GOT3 (cell line): Measurements from ENCODE around the gene SEPTIN5.
"Not testable (repeated sequence)": the region's sequence is repeated elsewhere in the genome, so short reads cannot be mapped to it uniquely, and the experiment has no call there.

Experiments used
- DNase-seq: peaks from one replicate; lab custom pipeline; 2025; ENCODE audit warnings: mixed read lengths; lab: John Stamatoyannopoulos, UW

The SEPTIN5 gene

DNA sequence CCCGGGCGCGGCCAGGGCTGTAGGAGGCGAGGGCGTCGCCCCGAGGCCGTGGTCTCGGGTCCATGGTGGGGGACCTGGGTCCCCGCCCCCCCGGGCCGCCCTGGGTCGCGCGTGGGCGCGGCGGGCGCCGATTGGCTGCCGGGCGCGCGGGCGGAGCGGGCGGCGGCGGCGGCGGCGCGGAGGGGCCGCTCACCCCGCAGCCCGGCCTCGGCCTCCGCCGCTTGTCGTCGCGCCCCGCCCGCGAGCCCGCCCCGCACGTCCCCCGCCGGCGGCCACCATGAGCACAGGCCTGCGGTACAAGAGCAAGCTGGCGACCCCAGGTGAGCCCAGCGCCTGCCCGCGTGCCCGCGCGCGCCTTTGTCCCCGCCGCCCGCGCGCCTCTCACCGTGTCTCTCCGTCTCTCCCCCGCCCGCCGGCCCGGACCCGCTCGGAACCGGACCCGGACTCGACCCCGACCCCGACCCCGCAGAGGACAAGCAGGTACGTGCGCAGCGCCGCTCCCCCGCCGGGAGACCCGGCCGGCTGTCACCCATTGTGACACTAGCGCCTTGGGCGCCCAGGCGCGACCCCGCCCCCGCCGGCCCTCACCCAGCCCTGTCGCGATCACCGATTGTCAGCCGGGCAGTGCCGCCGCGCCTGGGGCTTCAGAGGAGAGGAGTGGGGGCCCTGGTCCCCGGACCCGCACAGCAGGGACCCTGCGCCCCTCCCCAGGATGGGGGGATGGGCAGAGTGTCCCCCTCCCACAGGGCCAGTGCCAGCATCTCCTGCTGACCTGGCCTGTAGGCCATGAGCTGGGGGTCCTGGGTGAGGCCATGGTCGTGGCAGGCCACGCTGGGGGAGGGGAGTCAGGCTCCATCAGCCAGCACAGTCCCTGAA is at the start of gene SEPTIN5:
Gene SEPTIN5 (plus strand): TSS at position 192 of the 876 bp plus-strand sequence. CDS start 86 bp downstream, at position 278.
- no peak for DNase-seq

DNA sequence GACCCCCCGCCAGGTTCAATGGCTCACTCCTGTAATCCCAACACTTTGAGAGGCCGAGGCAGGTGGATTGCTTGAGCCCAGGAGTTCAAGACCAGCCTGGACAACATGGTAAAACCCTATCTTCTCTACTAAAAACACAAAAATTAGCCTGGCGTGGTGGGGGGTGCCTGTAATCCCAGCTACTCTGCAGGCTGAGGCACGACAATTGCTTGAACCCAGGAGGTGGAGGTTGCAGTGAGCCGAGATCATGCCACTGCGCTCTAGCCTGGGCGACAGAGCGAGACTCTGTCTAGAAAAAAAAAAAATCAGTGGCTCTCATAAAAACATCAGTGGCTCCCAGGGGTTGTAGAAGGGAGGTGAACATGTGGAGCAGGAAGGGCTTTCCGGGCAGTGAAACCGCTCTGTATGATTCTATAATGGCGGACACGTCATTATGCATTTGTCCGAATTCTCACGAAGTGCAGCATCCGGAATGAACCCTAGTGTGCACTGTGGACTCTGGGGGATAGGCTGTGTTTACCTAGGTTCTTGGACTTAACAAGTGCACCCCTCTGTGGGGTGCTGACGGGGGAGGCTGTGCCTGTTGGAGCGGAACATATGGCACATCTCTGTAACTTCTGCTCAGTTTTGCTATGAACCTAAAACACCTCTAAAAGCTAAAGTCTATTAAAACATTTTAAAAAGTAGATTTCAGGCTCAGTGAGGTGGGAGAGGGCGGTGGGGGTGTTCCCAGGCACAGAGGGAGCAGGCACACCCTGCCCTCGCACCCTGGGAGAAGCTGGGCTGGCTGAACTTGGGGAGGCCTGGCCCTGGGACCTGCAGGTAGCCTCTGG is 49.1 kb upstream of the SEPTIN5 start:
- no peak for DNase-seq

DNA sequence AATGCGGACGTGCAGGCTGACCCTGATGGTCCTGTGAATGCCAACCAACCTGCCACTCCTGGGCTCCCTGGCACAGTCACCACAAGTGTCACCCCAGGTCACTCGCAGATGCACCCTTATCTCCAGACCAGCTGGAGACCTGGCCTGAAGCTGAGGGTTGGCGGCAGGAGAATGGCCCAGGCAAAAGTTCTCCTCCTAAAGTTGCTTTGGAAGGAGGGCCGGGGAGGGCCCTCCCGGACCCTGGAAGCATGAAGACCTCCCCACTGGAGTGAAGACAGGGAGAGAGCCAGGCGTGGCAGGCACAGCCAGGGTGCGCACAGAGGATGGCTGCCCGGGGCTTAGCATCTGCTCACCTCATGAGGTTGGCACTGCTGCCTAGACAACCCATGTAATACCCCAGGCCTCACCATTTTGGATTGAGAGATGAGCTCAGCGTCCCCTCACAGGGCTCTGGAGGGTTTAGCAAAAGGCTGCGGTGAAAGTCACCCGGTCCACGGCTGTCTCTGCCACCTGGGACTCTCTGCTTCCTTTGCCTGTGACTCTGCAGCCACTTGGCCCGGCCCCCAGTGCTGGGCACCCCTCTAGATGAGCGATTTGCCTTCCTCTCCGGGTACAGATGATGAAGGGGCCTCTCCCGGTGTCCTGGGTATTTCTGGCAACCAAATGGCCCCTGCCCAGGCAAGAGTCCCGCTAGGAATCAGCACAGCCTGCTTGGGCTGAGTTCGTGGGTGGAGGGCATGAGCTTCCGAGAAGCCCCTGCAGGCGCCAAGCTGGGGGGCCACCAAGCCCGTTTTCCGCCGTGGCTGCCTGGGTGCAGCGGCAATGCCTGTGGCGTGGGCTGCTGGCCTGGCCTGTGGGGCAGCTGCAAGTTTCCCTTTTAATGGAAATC is 48.3 kb upstream of the SEPTIN5 start:
- no peak for DNase-seq

DNA sequence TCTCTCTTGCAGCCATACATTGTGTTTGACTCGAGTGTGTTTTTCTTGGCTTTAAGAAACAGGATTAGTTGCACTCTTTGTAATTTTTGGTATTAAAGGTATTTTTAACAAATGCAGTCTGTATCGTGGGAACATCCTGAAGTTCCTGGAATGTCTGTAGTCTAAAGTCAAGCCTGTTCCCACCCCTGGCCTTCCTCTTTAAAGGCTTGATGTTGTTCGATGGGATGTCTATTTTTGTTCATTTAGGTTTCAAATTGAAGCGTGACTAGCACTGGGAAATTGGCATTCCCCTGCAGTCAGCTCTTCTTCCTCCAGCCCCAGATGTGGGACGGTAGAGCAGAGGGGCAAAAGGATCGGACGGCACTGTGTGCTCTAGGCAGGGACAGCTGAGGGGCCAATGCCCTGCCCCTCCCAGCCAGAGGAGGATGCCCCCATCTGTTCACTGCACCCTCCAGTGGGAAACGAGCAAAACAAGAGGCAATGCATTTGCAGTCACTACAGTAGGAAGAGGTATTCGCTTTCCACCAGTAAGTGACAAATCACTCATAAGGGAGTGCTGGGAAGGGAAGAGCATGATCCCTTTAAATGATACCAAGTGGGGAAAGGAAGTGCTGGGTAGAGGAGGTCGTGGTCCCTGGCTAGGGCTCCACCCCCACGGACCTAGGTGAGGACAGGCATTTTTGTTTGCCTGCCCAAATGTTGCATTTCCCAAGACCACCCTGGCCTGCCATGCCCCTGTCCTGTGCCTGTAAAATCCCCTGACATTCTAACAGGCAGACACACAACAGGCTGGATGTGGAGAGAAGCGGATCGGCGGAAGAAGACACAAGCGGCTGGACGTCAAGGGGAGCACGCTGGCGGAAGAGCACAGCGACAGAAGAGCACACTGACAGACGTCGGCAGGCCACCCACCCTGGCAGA is 47.4 kb upstream of the SEPTIN5 start:
- no peak for DNase-seq

DNA sequence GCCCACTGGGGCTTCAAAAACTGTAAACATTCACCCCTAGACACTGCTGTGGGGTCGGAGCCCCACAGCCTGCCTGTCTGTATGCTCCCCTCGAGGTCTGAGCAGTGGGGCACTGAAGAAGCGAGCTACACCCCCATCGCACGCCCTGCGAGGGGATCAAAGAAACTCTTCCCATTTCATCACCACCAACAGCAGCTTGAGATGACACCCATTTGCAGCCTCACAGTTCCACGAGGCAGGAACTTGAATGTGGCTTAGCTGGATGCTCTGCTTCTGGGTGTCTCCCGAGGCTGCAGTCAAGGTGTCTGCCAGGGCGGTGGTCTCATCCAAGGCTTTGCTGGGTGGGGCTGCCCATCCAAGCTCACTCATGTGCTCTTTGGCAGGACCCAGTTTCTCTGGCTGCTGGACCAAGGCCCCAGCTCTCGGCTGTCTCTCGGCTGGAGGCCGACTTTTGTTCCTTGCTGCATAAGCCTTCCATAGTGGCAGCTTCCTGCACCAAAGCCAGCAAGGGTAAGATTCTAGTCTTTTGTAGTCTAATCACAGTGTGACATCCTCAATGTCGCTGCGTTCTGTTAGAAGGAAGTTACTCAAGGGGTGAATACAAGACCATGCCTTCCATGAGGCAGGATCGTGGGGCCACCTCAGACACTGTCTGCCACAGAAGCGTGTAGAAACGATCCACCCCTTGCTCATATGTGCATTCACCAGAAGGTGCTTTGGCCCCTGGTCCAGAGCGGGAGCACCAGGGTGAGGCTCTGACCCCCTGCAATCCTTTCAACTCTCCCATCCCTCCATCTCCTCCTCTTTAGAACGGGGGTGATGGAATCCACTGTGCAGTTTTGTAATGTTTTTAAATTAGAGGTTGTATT is 46.2 kb upstream of the SEPTIN5 start:
- DNase-seq: no peak

DNA sequence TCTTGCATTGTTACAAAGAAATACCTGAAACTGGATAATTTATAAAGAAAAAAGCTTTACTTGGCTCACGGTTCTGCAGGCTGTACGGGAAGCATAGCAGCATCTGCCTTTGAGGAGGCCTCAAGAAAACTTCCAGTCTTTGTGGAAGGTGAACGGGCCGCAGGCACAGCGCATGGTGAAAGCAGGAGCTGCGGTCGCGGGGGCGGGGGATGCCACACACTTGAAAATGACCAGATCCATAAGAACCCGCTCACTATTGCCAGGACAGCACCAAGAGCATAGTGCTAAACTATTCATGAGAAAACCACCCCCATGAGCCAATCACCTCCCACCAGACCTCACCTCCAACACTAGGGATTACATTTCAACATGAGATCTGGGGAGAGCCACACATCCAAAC is 45.6 kb upstream of the SEPTIN5 start:
- DNase-seq: no peak

DNA sequence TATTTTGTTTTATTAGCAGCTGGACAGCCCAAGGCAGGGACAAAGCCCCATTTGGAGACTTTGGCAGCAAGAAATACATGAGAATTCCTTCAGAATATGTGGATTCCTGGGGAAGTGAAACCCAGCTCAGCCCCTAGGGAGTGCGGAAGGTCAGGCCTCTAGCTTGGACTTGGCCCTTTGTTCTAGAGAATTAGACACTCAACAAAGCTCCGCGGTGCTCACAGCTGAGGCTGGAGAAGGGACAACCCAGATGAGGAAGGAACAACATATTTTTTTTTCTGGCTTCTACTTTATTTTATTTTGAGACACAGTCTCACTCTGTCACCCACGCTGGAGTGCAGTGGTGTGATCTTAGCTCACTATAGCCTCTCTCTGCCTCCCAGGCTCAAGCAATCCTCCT is 44.7 kb upstream of the SEPTIN5 start:
- DNase-seq: no peak

DNA sequence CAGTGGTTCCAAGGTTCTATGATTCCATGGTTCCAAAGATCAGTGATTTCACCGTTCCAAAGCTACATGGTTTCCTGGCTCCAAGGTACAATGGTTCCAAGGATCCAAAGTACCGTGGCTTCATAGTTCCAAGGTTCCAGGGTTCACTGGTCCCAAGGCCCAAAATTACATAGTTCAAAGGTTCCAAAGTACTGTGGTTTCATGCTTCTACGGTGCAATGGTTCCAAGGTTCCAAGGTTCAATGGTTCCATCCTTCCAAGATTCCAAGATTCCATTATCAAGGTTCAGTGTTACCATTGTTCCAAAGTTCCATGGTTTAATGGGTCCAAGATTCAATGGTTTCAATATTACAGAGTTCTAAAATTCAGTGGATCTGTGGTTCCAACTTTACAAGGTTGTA is 43.0 kb upstream of the SEPTIN5 start:
- no peak for DNase-seq

DNA sequence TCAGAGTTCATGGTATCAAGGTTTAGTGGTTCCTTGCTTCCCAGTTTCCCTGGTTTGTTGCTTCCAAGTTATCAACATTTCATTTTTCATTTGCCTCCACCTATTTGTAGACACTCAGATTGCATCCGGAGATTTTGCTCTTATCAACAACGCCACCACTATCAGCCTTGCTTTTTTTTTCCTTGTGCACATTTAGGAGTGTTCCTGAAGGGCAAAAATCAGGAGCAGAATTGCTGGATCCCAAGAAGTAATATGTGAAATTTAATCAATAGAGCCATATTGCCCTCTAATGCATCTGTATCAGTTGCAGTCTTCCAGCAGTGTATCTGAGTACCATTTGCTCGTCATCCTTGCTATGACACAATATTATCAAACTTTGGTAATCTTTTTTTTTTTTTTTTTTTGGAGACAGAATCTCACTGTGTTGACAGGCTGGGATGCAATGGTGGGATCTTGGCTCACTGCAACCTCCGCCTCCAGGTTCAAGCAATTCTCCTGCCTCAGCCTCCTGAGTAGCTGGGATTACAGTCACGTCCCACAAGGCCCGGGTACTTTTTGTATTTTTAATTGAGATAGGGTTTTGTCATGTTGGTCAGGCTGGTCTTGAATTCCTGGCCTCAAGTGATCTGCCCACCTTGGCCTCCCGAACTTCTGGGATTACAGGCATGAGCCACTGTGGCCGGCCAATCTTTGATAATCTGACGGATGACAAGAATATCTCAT is 42.1 kb upstream of the SEPTIN5 start:
- DNase-seq: no peak

DNA sequence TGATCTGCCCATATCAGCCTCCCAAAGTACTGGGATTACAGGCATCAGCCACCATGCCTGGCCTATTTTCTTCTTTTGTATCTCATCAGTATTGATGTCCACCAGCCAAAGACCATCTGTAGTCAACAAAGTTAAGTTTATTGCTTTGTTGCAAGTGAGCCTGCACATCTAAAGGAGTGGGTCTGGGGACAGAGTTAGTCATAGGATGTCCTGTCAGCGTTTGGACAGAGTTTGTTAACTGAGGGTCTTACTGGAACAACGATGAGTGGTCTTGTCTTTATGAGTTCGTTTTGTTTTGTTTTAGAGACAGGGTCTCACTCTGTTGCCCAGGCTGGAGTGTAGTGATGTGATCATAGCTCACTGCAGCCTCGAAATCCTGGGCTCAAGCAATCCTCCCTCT is 40.6 kb upstream of the SEPTIN5 start:
- DNase-seq: no peak

DNA sequence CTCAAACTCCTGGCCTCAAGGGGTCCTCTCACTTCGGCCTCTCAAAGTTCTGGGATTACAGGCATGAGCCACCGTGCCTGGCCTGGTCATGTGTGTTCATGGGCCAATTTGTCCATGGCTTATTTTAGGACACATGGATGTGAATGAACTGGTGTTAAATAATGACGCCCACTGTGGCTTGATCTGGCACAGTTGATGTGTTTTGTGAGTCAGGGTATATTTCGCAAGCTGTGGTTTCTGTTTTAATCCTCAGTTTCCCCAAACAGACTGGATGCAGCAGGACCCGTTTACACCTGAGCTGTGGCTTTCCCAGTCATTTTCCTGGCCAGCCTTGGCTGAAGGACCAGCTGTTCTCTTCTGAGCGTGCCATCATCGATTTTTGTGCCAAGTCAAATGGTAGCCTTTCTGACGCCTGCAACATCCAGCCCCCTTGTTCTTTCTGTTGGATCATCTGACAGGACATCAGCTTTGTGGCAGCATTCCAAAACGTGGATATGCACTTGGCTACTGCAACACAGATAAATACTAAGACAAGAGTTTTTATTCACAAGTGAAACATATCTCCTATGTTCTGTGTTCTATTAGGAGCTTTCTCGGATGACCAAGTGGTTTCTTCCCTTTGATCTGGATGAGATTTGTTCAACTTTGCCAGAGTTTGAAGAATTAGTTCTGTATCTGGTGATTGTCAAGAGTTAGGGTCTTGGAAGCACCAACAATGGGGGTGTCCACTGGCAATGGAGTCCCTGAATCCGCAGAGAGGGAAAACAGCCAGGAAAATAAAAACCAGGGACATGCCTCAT is 40.0 kb upstream of the SEPTIN5 start:
- DNase-seq: no peak

DNA sequence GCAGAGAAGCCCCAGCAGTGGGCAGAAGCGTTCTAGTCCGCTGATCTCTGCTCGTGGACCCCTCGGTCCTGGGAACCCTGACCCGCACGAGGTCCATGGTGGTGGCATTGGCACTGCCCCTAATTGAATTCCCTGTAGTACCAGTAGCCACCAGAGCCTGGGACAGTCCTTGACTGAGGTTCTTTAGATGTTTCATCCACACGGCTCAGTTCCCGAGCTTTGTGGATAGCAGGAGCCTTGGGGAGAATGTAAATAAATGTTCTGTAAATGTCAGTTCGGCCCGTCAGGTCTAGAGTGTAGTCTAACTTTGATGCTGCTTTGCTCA is 39.4 kb upstream of the SEPTIN5 start:
- no peak for DNase-seq

DNA sequence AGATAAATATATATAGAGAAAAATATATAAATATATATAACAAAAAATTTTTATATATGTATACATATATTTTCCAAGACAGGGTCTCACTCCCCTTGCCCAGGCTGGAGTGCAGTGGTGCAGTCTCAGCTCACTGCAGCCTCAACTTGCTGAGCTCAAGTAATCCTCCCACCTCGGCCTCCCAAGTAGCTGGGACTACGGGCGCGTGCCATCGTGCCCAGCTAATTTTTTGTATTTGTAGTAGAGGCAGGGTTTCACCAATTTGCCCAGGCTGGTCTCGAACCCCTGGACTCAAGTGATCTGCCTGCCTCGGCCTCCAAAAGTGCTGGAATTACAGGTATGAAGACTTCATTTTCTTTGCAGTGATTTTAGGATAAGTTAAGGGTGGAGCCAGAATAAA is 38.9 kb upstream of the SEPTIN5 start:
- no peak for DNase-seq

DNA sequence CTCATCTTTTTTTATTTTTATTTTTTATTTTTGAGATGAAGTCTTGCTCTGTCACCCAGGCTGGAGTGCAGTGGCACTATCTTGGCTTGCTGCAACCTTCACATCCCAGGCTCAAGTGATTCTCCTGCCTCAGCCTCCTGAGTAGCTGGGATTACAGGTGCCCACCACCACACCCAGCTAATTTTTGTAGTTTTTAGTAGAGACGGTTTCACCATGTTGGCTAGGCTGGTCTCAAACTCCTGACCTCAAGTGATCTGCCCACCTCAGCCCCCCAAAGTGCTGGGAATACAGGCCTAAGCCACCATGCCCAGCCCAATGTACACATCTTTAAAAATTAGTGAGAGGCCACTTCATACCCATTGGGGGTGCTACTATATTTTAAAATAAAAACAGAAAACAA is 37.9 kb upstream of the SEPTIN5 start:
- not testable (repeated sequence) for DNase-seq

DNA sequence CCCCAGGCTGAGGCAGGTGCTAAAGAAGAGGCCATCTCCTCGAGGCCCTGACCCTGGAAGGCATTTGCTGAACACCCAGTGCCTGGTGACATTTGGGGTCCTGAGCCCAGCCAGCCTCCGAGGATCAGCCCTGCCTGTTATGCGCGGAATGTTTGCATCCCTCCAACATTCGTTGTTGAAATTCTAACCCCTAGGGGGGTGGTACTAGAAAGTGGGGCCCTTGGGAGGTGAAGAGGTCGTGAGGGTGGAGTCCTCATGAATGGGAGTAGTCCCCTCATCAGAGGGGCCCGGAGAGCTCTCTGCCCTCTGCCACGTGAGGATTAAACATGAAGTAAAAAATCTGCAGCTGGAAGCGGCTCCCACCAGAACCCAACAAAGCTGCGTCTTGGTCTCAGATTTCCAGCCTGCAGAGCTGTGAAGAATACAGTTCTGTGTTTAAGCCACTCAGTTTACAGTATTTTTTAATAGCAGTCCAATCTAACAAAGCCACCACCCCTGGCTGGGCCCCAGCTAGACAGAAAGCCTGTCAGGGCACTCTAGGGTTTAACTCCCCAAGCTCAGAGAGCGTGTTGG is 35.3 kb upstream of the SEPTIN5 start:
- DNase-seq: no peak

DNA sequence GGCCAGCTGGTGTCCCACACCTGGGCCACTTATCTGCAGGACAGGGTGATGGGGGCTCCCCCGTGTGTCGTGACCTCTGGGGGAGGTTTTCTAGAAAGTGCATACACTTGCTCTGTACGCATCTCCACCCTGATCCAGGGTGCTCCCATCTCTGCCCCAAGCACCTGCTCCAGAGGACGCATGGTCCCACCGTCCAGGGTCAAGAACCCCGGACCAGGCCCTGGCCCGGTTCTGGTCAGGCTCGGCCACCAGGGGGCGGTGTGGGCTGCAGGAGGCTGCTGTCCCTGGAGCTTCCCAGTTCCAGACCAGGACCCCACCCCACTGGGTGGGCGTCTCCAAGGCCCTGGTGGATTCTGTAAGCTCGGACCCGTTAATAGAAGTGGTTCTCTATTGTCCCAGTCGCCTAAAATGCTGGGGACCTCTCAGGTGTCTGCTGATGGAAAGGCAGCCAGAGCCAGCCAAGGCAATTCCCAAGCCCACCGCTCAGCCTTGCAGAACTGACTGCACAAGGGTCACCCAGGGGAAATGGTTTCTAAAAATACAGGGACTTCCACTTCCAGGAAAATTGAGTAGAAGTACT is 34.7 kb upstream of the SEPTIN5 start:
- no peak for DNase-seq

DNA sequence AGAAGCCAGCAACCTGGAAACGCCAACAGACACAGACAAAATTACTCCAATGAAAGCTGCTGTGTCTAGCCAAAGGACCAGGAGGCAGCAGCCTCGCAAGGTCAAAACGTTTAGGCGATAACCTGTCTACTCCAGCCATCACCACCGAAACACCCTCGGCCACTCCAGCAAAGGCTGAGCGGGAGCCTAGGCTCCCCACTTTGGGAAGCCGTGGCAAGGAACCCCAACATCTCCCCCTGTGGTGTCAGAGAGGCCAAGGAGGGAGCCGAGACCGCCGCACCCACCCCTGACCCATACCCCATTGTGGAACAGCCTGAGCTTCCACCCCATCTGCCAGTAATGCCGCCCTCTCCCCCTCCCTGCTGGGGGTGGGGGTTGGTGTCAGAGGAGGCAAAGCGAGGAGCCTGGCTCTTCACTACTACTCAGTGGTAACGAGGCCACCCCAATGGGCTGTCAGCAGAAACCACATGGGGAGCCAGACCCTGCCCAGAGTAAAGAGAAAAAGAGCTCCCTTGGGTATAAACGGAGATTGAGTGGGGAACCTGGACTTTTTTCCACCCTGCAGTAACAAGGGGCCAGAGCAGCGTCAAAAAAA is 33.9 kb upstream of the SEPTIN5 start:
- no peak for DNase-seq
